ENCODE data around the gene ZNF239.

DNA sequence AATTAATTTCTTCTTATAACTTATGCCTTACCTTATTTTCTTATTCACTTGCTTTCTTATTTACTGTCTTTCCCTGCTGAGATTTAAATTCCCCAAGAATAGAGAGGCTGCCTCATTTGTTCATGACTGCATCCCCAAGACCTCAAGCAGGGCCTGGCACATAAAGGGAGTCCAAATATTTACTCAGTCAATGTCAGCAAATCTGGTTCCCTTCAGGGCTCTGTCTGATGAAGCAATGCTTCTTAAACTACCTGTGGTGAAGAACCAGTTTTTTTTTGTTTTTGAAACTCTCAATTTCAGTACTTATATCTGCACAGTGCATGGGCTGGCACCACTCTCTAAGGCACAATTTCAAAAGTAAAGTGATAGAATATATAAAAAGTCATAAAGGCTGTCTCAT is 4.7 kb downstream of the ZNF239 start:
- TF ChIP-seq POLR2A (IDR thresholded peaks at IDR 0.05; ENCODE audit: low read length) (no peak), GATA1 (IDR thresholded peaks at IDR 0.05; ENCODE audit: low read depth, low read length) (no peak)
